GM10266 (cell line): ENCODE measurements around the gene TYR.
"Not testable (repeated sequence)": the region's sequence is repeated elsewhere in the genome, so short reads cannot be mapped to it uniquely, and the experiment has no call there.

Experiments
- DNase-seq: peaks from one replicate; pipeline ENCODE4 v3.0.0; 2012; ENCODE audit errors: extremely low spot score
- TF ChIP-seq, protein P1 (sequence below): IDR thresholded peaks from 2 replicates; pipeline ENCODE4 v1.5.1; 2012; ENCODE audit warnings: mild to moderate bottlenecking, low read depth; ENCODE audit not compliant: control insufficient read depth, insufficient read depth; ENCODE audit errors: missing control alignments

The TYR gene

GRCh38 chr11:89321401-89321800 is 143.7 kb downstream of the TYR start:
- TF ChIP-seq, protein P1, sequence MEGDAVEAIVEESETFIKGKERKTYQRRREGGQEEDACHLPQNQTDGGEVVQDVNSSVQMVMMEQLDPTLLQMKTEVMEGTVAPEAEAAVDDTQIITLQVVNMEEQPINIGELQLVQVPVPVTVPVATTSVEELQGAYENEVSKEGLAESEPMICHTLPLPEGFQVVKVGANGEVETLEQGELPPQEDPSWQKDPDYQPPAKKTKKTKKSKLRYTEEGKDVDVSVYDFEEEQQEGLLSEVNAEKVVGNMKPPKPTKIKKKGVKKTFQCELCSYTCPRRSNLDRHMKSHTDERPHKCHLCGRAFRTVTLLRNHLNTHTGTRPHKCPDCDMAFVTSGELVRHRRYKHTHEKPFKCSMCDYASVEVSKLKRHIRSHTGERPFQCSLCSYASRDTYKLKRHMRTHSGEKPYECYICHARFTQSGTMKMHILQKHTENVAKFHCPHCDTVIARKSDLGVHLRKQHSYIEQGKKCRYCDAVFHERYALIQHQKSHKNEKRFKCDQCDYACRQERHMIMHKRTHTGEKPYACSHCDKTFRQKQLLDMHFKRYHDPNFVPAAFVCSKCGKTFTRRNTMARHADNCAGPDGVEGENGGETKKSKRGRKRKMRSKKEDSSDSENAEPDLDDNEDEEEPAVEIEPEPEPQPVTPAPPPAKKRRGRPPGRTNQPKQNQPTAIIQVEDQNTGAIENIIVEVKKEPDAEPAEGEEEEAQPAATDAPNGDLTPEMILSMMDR = no peak
- DNase-seq = no peak

DNA sequence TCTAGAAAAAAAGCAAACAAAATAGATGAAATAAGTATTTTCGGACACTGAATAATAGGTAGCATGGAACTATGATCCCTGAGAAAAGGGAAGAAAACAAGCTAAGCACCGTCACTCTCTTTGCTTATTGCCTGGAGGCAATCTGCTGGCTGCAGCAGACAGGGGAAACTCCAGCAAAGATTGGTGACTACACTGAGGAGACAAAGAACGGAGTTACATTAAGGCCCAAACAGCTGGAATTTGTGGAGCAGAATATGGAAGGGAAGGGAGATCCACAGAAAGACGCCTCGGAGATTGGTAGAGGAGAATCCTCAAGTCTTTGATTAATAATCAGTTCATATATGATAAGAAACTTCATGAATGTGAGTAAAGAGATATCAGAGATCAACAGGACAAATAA is 150.2 kb downstream of the TYR start:
- no peak for DNase-seq

DNA sequence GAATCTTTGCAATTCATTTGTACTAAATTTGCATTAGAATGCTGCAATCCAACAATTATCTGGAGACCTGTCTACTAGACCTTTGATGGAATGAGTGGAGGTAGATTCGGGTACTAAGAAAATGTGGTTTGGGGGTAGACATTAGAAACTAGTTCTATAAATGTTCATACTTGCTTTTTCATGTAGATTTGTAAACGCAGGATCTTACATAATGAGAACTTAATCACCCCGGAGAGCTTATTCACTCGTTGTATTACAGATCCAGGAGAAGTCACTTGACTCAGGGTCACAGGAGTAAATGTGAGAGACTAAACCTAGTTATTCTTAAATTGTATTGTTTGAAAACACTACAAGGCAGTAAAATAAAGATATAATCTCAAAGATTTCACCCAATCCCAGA is 154.3 kb downstream of the TYR start:
- DNase-seq = not testable (repeated sequence)

More for the DNA sequence above, 150.2 kb downstream of the TYR start:
- TF ChIP-seq, protein P1 = no peak

GRCh38 chr11:89333704-89334103 is 156.0 kb downstream of the TYR start:
- not testable (repeated sequence) for DNase-seq

GRCh38 chr11:89337100-89337650 is 159.5 kb downstream of the TYR start:
- DNase-seq = not testable (repeated sequence)

GRCh38 chr11:89338073-89338472 is 160.4 kb downstream of the TYR start:
- DNase-seq = not testable (repeated sequence)

GRCh38 chr11:89340450-89340849 is 162.8 kb downstream of the TYR start:
- DNase-seq = not testable (repeated sequence)

DNA sequence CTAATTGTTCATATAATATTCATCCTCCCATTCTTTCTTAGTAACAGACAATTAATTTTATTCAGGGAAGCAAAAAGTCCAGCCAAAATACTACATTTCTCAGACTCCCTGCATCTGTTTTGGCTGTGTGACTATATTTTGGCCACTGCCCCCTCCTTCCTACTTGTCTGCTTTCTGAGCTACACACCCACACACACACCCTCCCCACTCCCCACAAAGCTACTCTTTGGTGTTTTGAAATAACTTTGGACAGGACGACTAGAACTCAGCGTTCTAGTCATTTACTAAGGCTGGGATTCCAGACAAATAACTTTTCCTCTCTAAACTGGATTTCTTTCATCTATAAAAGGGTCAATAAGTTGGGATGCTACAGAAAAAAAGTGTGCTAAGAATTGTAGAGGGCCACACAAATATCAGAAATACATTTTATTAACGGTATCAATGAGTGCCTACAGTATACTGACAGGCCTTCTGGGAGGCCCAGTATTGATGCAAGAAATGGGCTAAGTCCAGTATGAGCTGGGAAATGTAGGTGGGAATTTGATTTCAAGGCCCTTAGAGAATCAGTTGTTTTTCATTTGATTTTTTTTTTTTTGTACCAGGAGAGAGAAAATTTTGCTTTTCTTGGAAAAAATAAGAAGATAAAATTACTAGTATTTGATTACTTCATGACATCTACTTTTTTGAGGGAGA is 165.4 kb downstream of the TYR start:
- DNase-seq = not testable (repeated sequence)
